ENCODE data around the gene LNX2.

DNA sequence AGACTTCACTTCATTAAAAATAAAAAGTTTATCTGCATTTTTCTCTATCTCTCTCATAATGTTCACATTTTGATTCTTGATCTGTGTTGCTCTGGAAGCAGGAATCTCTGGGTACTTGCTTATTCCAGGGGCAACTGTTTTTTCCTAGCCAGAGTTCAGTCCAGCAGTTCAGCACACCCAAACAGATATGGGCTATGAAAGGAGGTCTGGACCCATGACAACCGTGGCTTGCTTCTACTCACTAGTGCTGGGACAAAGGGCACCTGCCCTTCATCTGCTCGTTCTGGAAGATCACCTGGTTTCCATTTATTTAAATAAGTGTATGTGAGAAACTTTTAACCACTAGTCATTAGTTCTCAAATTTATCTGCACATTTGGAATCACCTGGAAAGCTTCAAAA lies 37.4 kb upstream of the LNX2 start:
- TF ChIP-seq, protein P1, sequence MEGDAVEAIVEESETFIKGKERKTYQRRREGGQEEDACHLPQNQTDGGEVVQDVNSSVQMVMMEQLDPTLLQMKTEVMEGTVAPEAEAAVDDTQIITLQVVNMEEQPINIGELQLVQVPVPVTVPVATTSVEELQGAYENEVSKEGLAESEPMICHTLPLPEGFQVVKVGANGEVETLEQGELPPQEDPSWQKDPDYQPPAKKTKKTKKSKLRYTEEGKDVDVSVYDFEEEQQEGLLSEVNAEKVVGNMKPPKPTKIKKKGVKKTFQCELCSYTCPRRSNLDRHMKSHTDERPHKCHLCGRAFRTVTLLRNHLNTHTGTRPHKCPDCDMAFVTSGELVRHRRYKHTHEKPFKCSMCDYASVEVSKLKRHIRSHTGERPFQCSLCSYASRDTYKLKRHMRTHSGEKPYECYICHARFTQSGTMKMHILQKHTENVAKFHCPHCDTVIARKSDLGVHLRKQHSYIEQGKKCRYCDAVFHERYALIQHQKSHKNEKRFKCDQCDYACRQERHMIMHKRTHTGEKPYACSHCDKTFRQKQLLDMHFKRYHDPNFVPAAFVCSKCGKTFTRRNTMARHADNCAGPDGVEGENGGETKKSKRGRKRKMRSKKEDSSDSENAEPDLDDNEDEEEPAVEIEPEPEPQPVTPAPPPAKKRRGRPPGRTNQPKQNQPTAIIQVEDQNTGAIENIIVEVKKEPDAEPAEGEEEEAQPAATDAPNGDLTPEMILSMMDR (conservative IDR thresholded peaks at IDR 0.05; ENCODE audit: low read depth, low read length): no peak
- TF ChIP-seq EZH2 (IDR thresholded peaks at IDR 0.05; ENCODE audit: borderline replicate concordance, low read depth, low read length, poor library complexity, severe bottlenecking): no peak

Data from A673 (cell line).